ENCODE data around the gene LRRC41.
"Not testable (repeated sequence)": the region's sequence is repeated elsewhere in the genome, so short reads cannot be mapped to it uniquely, and the experiment has no call there.

LRRC41 gene

GRCh38 chr1:46284597-46285564, 18.5 kb downstream of the LRRC41 start:
- no peak for DNase-seq

GRCh38 chr1:46284058-46284457, 19.4 kb downstream of the LRRC41 start:
- DNase-seq: peak; percentile 30

GRCh38 chr1:46281021-46281420, 22.4 kb downstream of the LRRC41 start:
- no peak for DNase-seq

GRCh38 chr1:46280092-46280491, 23.3 kb downstream of the LRRC41 start:
- DNase-seq: no peak

GRCh38 chr1:46278807-46279206, 24.6 kb downstream of the LRRC41 start:
- DNase-seq: no peak

GRCh38 chr1:46277658-46278373, 25.6 kb downstream of the LRRC41 start:
- DNase-seq: no peak

GRCh38 chr1:46275030-46275337, 28.4 kb downstream of the LRRC41 start:
- DNase-seq: no peak

- DNase-seq: peak; percentile 31
Measured at GRCh38 chr1:46274225-46275029, 29.0 kb downstream of the LRRC41 start.

- DNase-seq: no peak
Measured at GRCh38 chr1:46268578-46268977, 34.8 kb downstream of the LRRC41 start.

- no peak for DNase-seq
Measured at GRCh38 chr1:46263146-46263545, 40.3 kb downstream of the LRRC41 start.

- no peak for DNase-seq
Measured at GRCh38 chr1:46262508-46262907, 40.9 kb downstream of the LRRC41 start.

- no peak for DNase-seq
Measured at GRCh38 chr1:46256523-46256922, 46.9 kb downstream of the LRRC41 start.

- no peak for DNase-seq
Measured at GRCh38 chr1:46254668-46255067, 48.7 kb downstream of the LRRC41 start.

- peak; percentile 81 for DNase-seq
Measured at GRCh38 chr1:46248122-46248920, 55.1 kb downstream of the LRRC41 start.

- DNase-seq: peak; percentile 100
Measured at GRCh38 chr1:46247436-46248121, 55.8 kb downstream of the LRRC41 start, which contains the start of gene RAD54L. Gene RAD54L (plus strand): TSS chr1:46247763. CDS start chr1:46248406, 643 bp downstream.

GRCh38 chr1:46246548-46247435, 56.6 kb downstream of the LRRC41 start:
- DNase-seq: peak; percentile 90

- not testable (repeated sequence) for DNase-seq
Measured at GRCh38 chr1:46246136-46246535, 57.3 kb downstream of the LRRC41 start.

GRCh38 chr1:46244656-46245371, 58.6 kb downstream of the LRRC41 start:
- DNase-seq: peak; percentile 84

GRCh38 chr1:46243831-46244230, 59.6 kb downstream of the LRRC41 start:
- not testable (repeated sequence) for DNase-seq

GRCh38 chr1:46242918-46243317, 60.5 kb downstream of the LRRC41 start:
- DNase-seq: no peak

All from hematopoietic multipotent progenitor cell treated with erythropoietin and hydrocortisone succinate and interleukin-3 and kit ligand, for 4 days (in vitro differentiated cells).